T-helper 17 cell (primary cell): ENCODE measurements around the gene ANO9. TPM values are rescaled to one million over a fixed set of nuclear protein-coding genes. Genes with fewer than 3 reads are reported as not detected.

Experiments used
- ATAC-seq: fragments of 150-1000 bp; cut with Tn5 transposase; 2 replicates; pipeline ENCODE4 v1.10.0; 2021; ENCODE audit warnings: mild to moderate bottlenecking, moderate library complexity
- DNase-seq, 3 donors: peaks; one replicate each; pipeline versions ENCODE4 v3.0.0 to v3.0.0-alpha.2; 2020 to 2021
- H3K9me3 ChIP-seq: one replicate; pipeline ENCODE4 v1.7.0; 2013; ENCODE audit warnings: low read length, mild to moderate bottlenecking; ENCODE audit not compliant: control insufficient read depth, poor library complexity, severe bottlenecking
- H3K27ac Mint-ChIP-seq: one replicate; pipeline ENCODE4 v1.8.0; 2022; ENCODE audit warnings: mild to moderate bottlenecking, moderate library complexity, mixed read lengths
- H3K27me3 Mint-ChIP-seq: one replicate; pipeline ENCODE4 v1.8.0; 2022; ENCODE audit warnings: mixed read lengths
- H3K36me3 Mint-ChIP-seq: one replicate; pipeline ENCODE4 v1.8.0; 2022; ENCODE audit warnings: low read depth, mixed read lengths
- H3K4me1 Mint-ChIP-seq: one replicate; pipeline ENCODE4 v1.8.0; 2022; ENCODE audit warnings: mild to moderate bottlenecking, mixed read lengths
- H3K4me3 Mint-ChIP-seq: one replicate; pipeline ENCODE4 v1.8.0; 2022; ENCODE audit warnings: mild to moderate bottlenecking, moderate library complexity, mixed read lengths
- total RNA-seq, 4 donors: library from RNA in 2 of 4; stranded (reverse) in 2 of 4; gene quantifications; one replicate each; pipeline ENCODE4 v1.2.3 and lab custom pipeline; 2022 to 2026

ANO9 gene, protein sequence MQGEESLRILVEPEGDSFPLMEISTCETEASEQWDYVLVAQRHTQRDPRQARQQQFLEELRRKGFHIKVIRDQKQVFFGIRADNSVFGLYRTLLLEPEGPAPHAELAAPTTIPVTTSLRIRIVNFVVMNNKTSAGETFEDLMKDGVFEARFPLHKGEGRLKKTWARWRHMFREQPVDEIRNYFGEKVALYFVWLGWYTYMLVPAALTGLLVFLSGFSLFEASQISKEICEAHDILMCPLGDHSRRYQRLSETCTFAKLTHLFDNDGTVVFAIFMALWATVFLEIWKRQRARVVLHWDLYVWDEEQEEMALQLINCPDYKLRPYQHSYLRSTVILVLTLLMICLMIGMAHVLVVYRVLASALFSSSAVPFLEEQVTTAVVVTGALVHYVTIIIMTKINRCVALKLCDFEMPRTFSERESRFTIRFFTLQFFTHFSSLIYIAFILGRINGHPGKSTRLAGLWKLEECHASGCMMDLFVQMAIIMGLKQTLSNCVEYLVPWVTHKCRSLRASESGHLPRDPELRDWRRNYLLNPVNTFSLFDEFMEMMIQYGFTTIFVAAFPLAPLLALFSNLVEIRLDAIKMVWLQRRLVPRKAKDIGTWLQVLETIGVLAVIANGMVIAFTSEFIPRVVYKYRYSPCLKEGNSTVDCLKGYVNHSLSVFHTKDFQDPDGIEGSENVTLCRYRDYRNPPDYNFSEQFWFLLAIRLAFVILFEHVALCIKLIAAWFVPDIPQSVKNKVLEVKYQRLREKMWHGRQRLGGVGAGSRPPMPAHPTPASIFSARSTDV
- total RNA-seq: 100 to 1,000 TPM; 131 to 165 TPM
- 126 to 213 reads per million in 2 donors for total RNA-seq (lab: John Stamatoyannopoulos, UW)

DNA sequence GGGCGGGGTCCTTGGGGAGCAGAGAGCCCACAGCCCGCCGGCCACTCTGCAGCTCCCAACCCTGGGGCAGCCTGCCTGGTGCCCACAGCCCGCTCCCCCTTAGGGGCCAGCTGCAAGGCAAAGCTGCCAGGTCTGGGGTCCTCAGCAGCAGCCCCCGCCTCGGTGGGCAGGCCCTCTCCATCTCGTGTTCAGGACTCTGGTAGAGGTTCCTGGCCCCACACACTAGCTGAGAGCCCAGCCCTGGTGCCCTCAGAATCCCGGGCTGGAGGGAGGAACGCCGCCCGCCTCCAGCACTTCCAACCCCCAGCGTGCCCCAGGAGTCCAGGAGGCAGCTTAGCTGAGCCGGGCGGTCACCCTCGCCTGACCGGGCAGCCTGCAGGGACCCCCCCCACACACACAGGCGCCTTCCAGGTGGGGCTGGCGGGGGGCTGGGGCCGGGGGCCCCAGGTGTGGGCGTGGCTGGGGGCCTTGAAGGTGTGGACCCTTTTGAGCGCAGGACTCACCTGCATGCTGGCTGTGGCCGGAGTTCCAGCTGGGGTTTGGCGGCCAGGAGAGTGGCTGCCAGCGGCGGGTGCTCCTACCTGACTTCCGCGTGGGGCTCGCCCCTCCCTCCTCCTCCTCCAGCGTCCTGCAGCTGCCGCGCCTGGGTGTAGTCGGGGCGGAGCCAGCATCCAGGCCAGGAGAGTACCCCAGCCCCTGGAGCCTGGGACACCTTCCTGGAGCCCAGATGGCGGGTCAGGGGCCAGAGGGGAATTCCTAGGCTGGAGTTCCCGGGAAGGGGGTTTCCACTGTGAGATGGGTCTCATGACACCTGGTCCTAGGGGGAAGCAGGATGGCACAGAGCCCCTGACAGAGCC is at the start of gene ANO9:
Gene ANO9, minus strand, starts transcription at position 594 of the 857 bp plus-strand sequence. Its CDS starts 85 bp downstream, at position 509.
- H3K36me3 Mint-ChIP-seq: no peaks in the 10 kb centered on the region
- peak; percentile 92 for ATAC-seq
- no peaks in the 10 kb centered on the region for H3K27me3 Mint-ChIP-seq
- H3K4me3 Mint-ChIP-seq: peak within 1 kb of the TSS; percentile 89
- no peak within 1 kb of the TSS for H3K27ac Mint-ChIP-seq
- DNase-seq: peak; percentile 51 to 65 (median 65)
- H3K9me3 ChIP-seq: no peaks in the 10 kb centered on the region
- H3K4me1 Mint-ChIP-seq: peaks cover 21% of the 10 kb centered on the region

DNA sequence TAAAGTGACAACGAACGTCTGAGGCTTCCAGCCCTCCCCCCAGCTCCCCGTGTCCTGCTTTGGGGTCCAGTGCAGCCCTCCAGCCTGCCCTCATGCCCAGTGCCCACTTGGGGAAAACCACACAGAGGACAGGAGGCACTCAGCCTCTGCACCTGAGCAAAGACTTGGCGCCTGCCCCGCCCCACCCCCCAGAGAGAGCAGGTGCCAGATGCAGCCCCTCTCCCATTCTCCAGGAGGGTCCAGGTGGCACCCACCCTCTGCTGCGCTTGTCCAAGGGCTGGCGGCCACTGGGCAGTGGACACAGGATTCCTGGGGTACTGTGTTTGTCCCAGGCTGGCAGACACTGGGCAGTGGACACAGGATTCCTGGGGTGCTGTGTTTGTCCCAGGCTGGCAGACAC is 49.5 kb upstream of the ANO9 start:
- DNase-seq: no peak
- Mint-ChIP-seq H3K36me3 (peaks cover 2% of the 10 kb centered on the region), H3K27me3 (no peaks in the 10 kb centered on the region), H3K27ac (no peak overlapping the region), H3K4me1 (peaks cover 3% of the 10 kb centered on the region), H3K4me3 (no peak overlapping the region)
- H3K9me3 ChIP-seq: no peaks in the 10 kb centered on the region
- no peak for ATAC-seq

DNA sequence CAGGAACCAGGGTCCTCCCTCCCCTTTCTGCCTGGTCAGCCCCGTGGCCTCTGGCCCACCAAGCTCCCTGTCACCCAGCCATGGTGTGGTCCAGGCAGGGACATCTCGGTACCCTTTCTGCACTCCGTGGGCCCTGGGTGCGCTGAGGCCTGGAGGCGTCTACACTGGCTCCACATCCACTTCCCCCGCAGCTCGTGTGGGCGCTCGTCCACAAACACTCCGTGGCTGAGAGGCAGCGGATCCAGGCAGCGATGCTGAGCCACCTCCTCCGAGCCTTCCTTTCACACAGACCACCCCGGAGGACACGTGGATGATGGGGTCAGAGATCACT is 49.1 kb upstream of the ANO9 start:
- no peaks in the 10 kb centered on the region for H3K9me3 ChIP-seq
- Mint-ChIP-seq H3K4me1 (peaks cover 2% of the 10 kb centered on the region), H3K27ac (no peak overlapping the region), H3K27me3 (no peaks in the 10 kb centered on the region), H3K4me3 (no peak overlapping the region), H3K36me3 (peaks cover 2% of the 10 kb centered on the region)
- ATAC-seq: no peak
- no peak for DNase-seq

DNA sequence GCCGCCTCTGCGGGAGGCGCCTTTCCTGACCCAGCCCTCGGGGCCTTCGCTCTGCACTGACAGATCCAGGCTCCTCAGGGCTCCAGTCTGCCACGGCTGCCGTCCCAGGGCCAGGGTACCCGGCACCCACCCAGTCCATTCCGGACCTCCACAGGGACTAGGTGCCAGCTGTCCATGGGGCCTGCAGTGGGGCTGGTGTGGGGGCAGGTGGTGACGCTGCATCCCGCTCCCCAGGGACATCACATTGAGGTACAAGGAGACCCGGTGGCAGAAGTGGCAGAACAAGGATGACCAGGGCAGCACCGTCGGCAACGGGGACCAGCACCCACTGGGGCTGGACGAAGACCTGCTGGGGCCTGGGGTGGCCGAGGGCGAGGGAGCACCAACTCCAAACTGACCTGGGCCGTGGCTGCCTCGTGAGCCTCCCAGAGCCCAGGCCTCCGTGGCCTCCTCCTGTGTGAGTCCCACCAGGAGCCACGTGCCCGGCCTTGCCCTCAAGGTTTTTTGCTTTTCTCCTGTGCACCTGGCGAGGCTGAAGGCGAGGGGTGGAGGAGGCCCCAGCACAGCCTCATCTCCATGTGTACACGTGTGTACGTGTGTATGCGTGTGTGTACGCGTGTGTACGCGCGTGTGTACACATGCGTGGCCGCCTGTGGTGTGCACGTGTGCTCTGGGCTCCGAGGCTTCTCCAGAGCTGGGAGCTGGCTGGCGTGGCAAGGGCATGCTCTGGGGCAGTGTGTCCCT is 48.5 kb upstream of the ANO9 start:
- Mint-ChIP-seq H3K36me3 (no peaks in the 10 kb centered on the region), H3K27ac (no peak overlapping the region), H3K4me3 (no peak overlapping the region), H3K27me3 (no peaks in the 10 kb centered on the region), H3K4me1 (no peaks in the 10 kb centered on the region)
- DNase-seq (no peak), ATAC-seq (no peak)
- no peaks in the 10 kb centered on the region for H3K9me3 ChIP-seq

DNA sequence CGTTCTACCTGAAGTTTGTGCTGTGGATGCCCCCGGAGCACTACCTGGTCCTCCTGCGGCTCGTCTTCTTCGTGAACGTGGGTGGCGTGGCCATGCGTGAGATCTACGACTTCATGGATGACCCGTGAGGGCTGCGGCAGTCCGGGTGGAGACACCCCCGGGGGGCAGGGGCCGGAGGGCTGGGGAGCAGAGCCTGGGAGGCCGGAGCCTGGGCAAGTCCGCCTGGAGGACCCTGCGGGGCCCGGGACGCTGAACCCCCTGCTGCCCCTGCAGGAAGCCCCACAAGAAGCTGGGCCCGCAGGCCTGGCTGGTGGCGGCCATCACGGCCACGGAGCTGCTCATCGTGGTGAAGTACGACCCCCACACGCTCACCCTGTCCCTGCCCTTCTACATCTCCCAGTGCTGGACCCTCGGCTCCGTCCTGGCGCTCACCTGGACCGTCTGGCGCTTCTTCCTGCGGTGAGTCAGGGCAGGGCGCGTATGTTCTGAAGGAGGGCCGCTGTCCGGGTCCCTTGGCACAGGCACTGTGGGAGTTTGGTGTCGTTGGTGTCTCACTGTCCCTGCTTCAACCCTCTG is 47.9 kb upstream of the ANO9 start:
- no peaks in the 10 kb centered on the region for H3K4me1 Mint-ChIP-seq
- H3K27me3 Mint-ChIP-seq: no peaks in the 10 kb centered on the region
- no peak for DNase-seq
- no peaks in the 10 kb centered on the region for H3K36me3 Mint-ChIP-seq
- no peak overlapping the region for H3K4me3 Mint-ChIP-seq
- H3K27ac Mint-ChIP-seq: no peak overlapping the region
- ATAC-seq: no peak
- no peaks in the 10 kb centered on the region for H3K9me3 ChIP-seq

DNA sequence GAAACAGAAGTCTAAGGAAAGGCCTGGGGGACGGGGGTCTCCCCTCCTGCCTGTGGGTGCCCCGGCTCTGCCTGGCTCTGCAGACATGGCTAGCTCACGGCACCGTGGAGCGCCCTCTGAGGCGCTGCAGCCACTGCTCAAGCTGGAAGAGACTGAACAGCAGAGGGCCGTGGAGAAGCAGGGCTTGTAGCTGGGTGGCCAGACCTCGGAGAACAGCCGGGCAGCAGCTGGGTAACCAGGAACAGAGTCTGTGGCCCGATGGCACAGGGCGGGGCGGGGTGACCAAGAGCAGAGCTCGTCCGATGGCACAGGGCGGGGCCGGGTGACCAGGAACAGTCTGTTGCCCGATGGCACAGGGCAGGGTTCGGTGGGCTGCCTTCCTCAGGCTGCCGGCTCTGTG is 47.2 kb upstream of the ANO9 start:
- H3K27me3 Mint-ChIP-seq: no peaks in the 10 kb centered on the region
- H3K36me3 Mint-ChIP-seq: no peaks in the 10 kb centered on the region
- DNase-seq: no peak
- H3K9me3 ChIP-seq: no peaks in the 10 kb centered on the region
- no peaks in the 10 kb centered on the region for H3K4me1 Mint-ChIP-seq
- peak overlapping the region; percentile 37 for H3K27ac Mint-ChIP-seq
- no peak overlapping the region for H3K4me3 Mint-ChIP-seq
- ATAC-seq: no peak

DNA sequence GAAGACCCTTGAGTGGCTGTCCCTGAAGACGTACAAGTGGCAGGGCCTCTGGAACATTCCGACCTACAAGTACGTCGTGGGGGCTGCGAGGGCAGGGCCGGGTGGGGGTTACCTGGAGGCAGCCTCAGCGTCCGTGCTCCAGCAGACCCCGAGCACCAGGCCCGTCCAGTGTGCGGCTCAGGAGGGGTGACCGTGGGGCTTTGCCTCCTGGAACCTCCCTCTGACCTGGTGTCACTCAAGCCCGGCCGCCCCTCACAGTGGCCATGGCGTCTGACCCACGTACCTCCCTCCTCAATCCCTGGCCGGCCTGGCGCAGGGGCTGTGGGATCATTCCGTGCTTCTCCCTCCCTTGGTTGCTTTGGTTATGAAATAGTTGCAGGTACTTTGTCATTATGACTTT is 46.8 kb upstream of the ANO9 start:
- no peak for DNase-seq
- no peaks in the 10 kb centered on the region for H3K36me3 Mint-ChIP-seq
- H3K27me3 Mint-ChIP-seq: no peaks in the 10 kb centered on the region
- no peaks in the 10 kb centered on the region for H3K9me3 ChIP-seq
- H3K27ac Mint-ChIP-seq: peak overlapping the region; percentile 37
- no peak for ATAC-seq
- no peaks in the 10 kb centered on the region for H3K4me1 Mint-ChIP-seq
- no peak overlapping the region for H3K4me3 Mint-ChIP-seq

DNA sequence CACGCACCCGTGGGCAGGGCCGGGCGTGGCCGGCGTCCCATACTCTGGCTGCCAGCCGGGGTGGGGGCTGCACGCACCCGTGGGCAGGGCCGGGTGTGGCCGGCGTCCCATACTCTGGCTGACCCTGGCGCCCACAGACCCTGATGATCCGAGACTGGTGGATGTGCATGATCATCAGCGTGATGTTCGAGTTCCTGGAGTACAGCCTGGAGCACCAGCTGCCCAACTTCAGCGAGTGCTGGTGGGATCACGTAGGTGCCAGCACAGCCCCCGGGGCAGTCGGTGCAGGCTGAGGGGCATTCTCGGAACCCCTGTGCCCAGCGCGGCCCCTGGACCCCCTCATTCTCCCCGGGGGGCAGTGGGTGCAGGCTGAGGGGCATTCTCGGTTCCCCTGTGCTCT is 46.3 kb upstream of the ANO9 start:
- no peaks in the 10 kb centered on the region for H3K9me3 ChIP-seq
- Mint-ChIP-seq H3K4me1 (no peaks in the 10 kb centered on the region), H3K36me3 (no peaks in the 10 kb centered on the region), H3K27ac (no peak overlapping the region), H3K27me3 (no peaks in the 10 kb centered on the region), H3K4me3 (no peak overlapping the region)
- DNase-seq (no peak), ATAC-seq (no peak)

DNA sequence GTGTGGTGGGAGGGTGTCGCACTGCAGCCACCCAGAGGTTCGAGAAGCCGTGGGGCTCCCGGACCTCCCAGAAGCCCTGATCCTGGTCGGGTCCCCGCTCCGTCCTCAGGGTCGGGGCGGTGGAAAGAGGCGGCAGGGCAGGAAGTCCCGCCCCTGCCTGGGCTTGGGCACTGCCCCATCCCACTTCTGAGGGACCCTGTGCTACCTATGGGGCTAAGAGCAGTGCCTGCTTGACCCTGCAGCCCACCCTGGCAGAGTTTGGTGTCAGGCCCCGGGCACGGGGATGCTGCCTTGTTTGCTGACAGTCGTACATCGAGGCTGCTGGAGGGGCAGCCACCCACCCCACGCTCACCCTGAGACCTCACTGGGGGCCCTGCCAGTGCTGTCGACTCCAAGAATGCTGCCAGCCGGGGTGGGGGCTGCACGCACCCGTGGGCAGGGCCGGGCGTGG is 45.8 kb upstream of the ANO9 start:
- ATAC-seq: no peak
- Mint-ChIP-seq H3K36me3 (no peaks in the 10 kb centered on the region), H3K4me3 (no peak overlapping the region), H3K27me3 (no peaks in the 10 kb centered on the region), H3K27ac (no peak overlapping the region), H3K4me1 (no peaks in the 10 kb centered on the region)
- no peaks in the 10 kb centered on the region for H3K9me3 ChIP-seq
- no peak for DNase-seq

DNA sequence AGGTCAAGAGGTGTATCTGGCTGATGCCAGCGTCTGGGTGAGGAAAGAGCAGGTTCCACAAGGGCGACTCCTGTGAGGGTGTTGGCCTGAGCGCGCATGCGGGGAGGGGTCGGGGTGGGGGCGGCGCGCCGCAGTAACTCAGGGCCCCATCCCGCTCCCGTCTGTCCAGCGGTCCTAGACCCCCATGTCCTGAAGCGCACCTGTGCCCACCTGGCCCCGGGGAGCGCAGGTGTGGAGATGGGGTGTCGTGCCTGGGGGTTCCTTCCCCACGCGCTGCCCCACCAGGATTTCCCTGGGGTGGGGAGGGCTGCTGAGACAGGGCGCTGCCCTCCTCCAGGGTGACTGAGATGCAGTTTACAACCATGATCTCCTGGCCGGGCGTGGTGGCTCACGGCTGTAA is 44.4 kb upstream of the ANO9 start:
- no peaks in the 10 kb centered on the region for H3K4me1 Mint-ChIP-seq
- no peaks in the 10 kb centered on the region for H3K36me3 Mint-ChIP-seq
- no peak overlapping the region for H3K4me3 Mint-ChIP-seq
- H3K9me3 ChIP-seq: no peaks in the 10 kb centered on the region
- H3K27me3 Mint-ChIP-seq: no peaks in the 10 kb centered on the region
- DNase-seq: no peak
- H3K27ac Mint-ChIP-seq: no peak overlapping the region
- ATAC-seq: no peak

DNA sequence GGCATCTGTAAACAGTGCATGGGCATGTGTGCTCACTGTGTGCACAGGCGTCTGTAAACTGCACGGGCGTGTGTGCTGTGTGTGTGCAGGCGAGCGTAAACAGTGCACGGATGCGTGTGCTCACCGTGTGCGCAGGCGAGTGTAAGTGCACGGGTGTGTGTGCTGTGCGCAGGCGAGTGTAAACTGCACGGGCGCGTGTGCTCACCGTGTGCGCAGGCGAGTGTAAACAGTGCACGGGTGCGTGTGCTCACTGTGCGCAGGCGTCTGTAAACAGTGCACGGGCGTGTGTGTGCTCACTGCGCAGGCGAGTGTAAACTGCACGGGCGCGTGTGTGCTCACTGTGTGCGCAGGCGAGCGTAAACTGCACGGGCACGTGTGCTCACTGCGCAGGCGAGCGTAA is 42.8 kb upstream of the ANO9 start:
- DNase-seq (no peak), ATAC-seq (no peak)
- Mint-ChIP-seq H3K4me3 (no peak overlapping the region), H3K36me3 (no peaks in the 10 kb centered on the region), H3K4me1 (no peaks in the 10 kb centered on the region), H3K27me3 (no peaks in the 10 kb centered on the region), H3K27ac (no peak overlapping the region)
- H3K9me3 ChIP-seq: no peaks in the 10 kb centered on the region

DNA sequence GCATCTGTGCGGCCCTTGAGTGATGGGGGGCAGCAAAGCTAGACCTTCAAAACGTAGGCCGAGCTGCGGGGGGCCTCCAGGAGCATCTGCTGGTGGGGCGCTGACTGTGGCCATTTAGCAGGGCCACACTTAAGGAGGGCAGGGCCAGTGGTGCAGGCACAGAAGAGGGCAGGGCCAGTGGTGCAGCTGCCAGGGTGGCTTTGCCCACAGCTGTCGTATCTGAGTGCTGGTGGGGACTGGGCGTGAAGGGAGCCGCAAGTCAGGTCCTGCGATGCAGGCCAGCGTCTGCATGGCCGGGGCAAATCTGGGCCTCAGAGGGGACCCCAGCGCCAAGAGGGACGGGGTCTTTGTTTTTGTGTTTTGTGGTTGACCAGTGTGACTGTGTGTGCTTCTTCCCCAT is 37.5 kb upstream of the ANO9 start:
- no peaks in the 10 kb centered on the region for H3K27me3 Mint-ChIP-seq
- peak overlapping the region; percentile 49 for H3K27ac Mint-ChIP-seq
- no peak overlapping the region for H3K4me3 Mint-ChIP-seq
- H3K9me3 ChIP-seq: no peaks in the 10 kb centered on the region
- H3K36me3 Mint-ChIP-seq: no peaks in the 10 kb centered on the region
- DNase-seq (no peak), ATAC-seq (no peak)
- H3K4me1 Mint-ChIP-seq: no peaks in the 10 kb centered on the region
